ENCODE results near the gene RPTN.

Gene RPTN

DNA sequence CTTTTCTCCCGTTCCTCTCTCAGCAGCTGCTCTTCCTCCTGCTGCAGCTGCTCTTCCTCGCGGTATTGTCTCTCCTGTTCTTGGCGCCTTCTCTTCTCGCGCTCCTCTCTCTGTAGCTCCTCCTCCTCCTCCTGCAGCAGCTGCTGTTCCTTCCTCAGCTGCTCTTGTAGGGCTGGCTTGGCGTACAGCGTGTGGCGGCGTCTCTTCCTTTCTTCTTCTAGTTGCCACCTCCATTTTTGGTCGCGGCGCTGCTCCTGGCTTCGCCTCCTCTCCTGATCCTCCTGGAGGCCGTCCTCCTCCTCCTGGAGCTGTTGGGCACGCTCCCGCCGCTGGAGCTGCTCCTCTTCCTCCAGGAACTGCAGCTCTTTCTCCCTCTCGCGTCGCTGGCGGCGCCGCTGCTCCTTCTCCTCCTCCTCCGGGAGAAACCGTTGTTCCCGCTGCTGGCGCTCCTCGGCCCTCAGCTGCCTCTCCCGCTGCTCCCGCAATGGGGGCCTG lies 48.6 kb downstream of the RPTN start:
- peak in 1 of 2 donors; percentile 9 for DNase-seq

GRCh38 chr1:152109998-152110294 lies 49.1 kb downstream of the RPTN start:
- no peak for DNase-seq

- DNase-seq: no peak
These were observed 49.6 kb downstream of the RPTN start for GRCh38 chr1:152109231-152109997.

DNA sequence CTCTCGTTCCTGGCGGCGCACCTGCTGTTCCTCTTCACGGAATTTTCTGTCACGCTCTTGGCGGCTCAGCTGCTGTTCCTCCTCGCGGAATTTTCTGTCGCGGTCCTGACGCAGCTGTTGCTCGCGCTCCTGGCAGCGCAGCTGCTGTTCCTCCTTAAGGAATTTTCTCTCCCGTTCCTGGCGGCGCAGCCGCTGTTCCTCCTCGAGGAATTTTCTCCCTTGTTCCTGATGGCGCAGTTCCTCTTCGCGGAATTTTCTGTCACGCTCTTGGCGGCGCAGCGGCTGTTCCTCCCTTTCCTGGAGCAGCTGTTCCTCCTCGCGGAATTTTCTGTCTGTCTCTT lies 50.2 kb downstream of the RPTN start:
- DNase-seq: no peak

DNA sequence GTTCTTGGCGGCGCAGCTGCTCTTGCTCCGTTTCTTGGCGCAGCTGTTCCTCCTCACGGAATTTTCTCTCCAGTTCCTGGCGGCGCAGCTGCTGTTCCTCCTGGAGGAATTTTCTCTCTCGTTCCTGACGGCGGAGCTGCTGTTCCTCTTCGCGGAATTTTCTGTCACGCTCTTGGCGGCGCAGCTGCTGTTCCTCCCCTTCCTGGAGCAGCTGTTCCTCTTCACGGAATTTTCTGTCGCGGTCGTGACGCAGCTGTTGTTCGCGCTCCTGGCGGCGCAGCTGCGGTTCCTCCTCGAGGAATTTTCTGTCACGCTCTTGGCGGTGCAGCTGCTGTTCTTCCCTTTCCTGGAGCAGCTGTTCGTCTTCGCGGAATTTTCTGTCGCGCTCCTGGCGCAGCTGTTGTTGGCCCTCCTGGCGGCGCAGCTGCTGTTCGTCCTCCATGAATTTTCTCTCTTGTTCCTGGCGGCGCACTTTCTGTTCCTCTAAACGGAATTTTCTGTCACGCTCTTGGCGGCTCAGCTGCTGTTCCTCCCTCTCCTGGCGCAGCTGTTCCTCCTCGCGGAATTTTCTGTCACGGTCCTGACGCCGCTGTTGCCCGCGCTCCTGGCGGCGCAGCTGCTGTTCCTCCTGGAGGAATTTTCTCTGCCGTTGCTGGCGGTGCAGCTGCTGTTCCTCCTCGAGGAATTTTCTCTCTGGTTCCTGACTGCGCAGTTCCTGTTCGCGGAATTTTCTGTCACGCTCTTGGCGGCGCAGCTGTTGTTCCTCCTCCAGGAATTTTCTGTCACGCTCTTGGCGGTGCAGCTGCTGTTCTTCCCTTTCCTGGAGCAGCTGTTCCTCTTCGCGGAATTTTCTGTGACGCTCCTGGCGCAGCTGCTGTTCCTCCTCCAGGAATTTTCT lies 50.8 kb downstream of the RPTN start:
- DNase-seq: peak; percentile 40 to 45

DNA sequence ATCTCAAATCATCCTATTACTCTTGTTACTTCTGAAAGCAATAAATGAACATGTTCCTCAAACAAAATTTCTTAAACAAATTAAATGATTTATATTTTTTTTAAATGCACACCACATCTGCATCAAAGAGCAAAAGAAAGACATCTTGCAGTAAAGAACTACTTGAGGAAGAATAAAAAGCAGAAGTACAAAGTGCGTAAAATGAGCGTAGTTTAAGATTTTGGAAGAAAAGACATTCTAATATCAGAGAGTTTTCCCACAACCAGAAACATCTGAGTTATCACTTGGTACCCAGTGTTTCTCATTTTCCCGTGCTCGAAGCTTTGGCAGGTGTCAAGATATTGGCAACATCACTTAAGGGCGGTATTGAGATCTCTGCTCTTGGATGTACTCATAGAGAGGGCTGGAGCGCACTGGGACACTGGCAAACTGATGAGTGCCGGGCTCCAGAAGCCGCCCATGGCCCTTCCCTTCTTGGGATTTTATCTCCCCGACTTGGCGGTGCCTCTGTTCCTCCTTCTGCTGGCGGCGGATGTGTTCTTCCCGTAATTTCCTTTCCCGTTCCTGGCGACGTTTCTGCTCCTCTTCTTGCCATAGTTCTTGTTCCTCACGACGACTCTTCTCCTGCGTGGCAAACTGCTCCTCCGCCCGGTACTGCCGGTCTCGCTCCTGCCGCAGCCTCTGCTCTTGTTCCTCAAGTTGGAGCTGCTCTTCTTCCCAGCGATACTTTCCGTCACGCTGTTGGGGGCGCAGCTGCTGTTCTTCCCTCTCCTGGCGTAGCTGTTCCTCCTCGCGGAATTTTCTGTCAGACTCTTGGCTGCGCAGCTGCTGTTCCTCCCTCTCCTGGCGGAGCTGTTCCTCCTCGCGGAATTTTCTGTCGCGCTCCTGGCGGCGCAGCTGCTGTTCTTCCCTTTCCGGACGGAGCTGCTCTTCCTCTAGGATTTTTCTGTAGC lies 51.7 kb downstream of the RPTN start:
- peak in 1 of 2 donors; percentile 21 for DNase-seq

- no peak for DNase-seq
These were observed 54.2 kb downstream of the RPTN start for GRCh38 chr1:152104854-152105253.
